GM19025 (cell line): ENCODE measurements around the gene TEC.

Source experiments
- ATAC-seq: cut with Tn5 transposase; IDR thresholded peaks from one replicate; pipeline ENCODE4 v1.9.1; 2021; ENCODE audit warnings: mild to moderate bottlenecking, low read depth, moderate library complexity; ENCODE audit not compliant: unreplicated experiment

Gene TEC

GRCh38 chr4:48102303-48102702 is 167.3 kb downstream of the TEC start:
- ATAC-seq, result no peak

GRCh38 chr4:48100256-48100655 is 169.4 kb downstream of the TEC start:
- no peak for ATAC-seq

GRCh38 chr4:48095441-48095840 is 174.2 kb downstream of the TEC start:
- ATAC-seq, result no peak

- no peak for ATAC-seq
Observed at GRCh38 chr4:48093991-48094416, 175.6 kb downstream of the TEC start.

- no peak for ATAC-seq
Observed at GRCh38 chr4:48090621-48091020, 179.0 kb downstream of the TEC start.

- ATAC-seq, result no peak
Observed at GRCh38 chr4:48085821-48086589, 183.6 kb downstream of the TEC start.
